GM12875 (cell line): ENCODE measurements around the gene IGHMBP2.

Experiments
- H3K4me3 ChIP-seq: one replicate; pipeline ENCODE4 v1.5.1; 2011; ENCODE audit warnings: low read depth, low read length, control low read depth
- TF ChIP-seq, protein P1 (sequence below): IDR thresholded peaks from 2 replicates; pipeline ENCODE4 v1.5.1; 2011; ENCODE audit warnings: low read depth, mild to moderate bottlenecking, control low read depth, inconsistent platforms, low read length, moderate library complexity, borderline replicate concordance; ENCODE audit not compliant: insufficient read depth

IGHMBP2 gene

GRCh38 chr11:68912254-68912653 lies 8.6 kb downstream of the IGHMBP2 start:
- TF ChIP-seq, protein P1, sequence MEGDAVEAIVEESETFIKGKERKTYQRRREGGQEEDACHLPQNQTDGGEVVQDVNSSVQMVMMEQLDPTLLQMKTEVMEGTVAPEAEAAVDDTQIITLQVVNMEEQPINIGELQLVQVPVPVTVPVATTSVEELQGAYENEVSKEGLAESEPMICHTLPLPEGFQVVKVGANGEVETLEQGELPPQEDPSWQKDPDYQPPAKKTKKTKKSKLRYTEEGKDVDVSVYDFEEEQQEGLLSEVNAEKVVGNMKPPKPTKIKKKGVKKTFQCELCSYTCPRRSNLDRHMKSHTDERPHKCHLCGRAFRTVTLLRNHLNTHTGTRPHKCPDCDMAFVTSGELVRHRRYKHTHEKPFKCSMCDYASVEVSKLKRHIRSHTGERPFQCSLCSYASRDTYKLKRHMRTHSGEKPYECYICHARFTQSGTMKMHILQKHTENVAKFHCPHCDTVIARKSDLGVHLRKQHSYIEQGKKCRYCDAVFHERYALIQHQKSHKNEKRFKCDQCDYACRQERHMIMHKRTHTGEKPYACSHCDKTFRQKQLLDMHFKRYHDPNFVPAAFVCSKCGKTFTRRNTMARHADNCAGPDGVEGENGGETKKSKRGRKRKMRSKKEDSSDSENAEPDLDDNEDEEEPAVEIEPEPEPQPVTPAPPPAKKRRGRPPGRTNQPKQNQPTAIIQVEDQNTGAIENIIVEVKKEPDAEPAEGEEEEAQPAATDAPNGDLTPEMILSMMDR = no peak

DNA sequence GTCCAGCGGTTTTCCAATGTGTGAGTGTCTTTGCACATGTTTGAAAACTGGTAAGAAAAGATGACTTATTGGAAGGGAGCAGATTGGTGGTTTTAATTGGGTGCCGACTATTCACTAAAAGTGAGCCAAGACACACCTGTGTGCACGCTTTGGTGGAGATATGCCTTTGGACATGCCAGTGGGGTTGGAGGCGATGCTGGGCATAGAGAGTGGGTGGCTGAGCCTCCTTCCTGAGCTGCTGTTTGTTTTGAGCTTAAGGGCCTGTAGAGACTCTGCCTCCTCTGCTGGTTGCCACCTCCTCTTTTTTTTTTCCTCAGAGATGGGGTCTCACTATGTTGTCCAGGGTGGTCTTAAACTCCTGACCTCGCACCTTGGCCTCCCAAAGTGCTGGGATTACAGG lies 9.5 kb downstream of the IGHMBP2 start:
- TF ChIP-seq, protein P1 = no peak
- no peak overlapping the region for H3K4me3 ChIP-seq

More at GRCh38 chr11:68912254-68912653, 8.6 kb downstream of the IGHMBP2 start:
- no peak overlapping the region for H3K4me3 ChIP-seq

DNA sequence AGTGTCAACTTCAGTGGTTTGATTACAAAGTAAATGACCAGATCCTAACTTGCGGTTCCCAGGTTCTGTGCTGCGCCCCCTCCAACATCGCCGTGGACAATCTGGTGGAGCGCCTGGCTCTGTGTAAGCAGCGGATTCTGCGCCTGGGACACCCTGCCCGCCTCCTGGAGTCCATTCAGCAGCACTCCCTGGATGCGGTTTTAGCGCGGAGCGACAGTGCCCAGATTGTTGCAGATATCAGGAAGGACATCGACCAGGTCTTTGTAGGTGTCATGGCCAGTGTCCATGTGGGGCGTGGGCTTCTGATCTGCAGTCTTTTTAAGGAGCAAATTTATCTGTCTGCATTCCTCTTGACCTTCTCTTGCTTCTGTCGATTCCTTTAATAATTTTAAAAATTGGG lies 11.1 kb downstream of the IGHMBP2 start:
- TF ChIP-seq, protein P1 = no peak

GRCh38 chr11:68916439-68916838 lies 12.7 kb downstream of the IGHMBP2 start:
- TF ChIP-seq, protein P1 = no peak
- H3K4me3 ChIP-seq = no peak overlapping the region

More for the DNA sequence above, 11.1 kb downstream of the IGHMBP2 start:
- no peak overlapping the region for H3K4me3 ChIP-seq

- no peak overlapping the region for H3K4me3 ChIP-seq
- TF ChIP-seq, protein P1 = no peak
Measured at GRCh38 chr11:68923614-68924013, 19.9 kb downstream of the IGHMBP2 start.

DNA sequence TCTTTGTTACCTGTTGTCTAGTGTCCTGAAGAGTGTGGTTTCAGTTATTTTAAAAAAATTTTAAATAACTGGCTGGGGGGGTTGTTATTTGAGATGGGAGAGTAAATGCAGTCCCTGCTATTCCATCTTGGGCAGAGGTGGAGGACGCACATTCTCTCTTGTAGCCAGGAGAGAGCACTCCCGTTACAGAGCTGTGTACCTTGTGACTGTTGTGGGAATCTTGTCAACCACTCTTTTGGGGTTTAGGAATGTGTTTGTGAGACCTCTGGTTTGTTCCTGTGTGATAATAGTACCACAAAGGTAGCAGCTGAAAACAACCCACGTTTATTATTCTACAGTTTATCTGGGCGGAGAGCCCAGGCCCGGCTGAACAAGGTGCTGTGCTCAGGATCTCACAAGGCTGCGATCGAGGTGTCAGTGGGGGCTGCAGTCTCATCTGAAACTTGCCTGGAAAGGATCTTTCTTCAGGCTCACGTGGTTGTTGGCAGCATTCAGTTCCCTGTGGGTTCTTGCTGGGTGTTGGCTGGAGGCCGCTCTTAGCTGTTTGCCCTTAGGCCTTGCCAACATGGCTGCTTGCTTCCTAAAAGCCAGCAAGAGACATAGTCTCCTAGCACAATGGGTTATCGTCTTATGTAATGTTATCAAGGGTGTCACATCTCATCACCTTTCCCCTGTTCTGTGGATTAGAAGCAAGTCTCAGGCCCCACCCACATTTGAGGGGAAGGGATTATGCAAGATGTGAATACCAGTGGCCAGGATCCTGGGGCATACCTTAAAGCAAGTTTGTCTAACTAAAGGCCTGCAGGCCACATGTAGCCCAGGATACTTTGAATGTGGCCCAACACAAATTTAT lies 20.6 kb downstream of the IGHMBP2 start:
- TF ChIP-seq, protein P1 = no peak
- no peak overlapping the region for H3K4me3 ChIP-seq

- TF ChIP-seq, protein P1 = no peak
- H3K4me3 ChIP-seq = no peak overlapping the region
Measured at GRCh38 chr11:68925611-68926010, 21.9 kb downstream of the IGHMBP2 start.
